ENCODE measurements around the gene LYZL4.

LYZL4 gene

GRCh38 chr3:42441791-42442190 lies 31.4 kb upstream of the LYZL4 start:
- peaks cover 32% of the 10 kb centered on the region for H3K4me1 ChIP-seq (ENCODE audit: control insufficient read depth, low read depth, low read length)
- no peak overlapping the region for H3K4me3 ChIP-seq (ENCODE audit: low read length)
- H3K27me3 ChIP-seq (ENCODE audit: control insufficient read depth, insufficient read depth, low read length) = no peaks in the 10 kb centered on the region
- no peak overlapping the region for H3K27ac ChIP-seq (ENCODE audit: low read length)
- H3K9me3 ChIP-seq (ENCODE audit: control insufficient read depth, low read depth, low read length) = no peaks in the 10 kb centered on the region
- H3K36me3 ChIP-seq (ENCODE audit: control insufficient read depth, low read depth, low read length) = no peaks in the 10 kb centered on the region
- H3K9ac ChIP-seq (ENCODE audit: low read length) = no peak overlapping the region

GRCh38 chr3:42440924-42441323 lies 30.5 kb upstream of the LYZL4 start:
- Histone ChIP-seq H3K9ac (ENCODE audit: low read length) (no peak overlapping the region), H3K27me3 (ENCODE audit: control insufficient read depth, insufficient read depth, low read length) (no peaks in the 10 kb centered on the region), H3K36me3 (ENCODE audit: control insufficient read depth, low read depth, low read length) (no peaks in the 10 kb centered on the region), H3K4me1 (ENCODE audit: control insufficient read depth, low read depth, low read length) (peaks cover 23% of the 10 kb centered on the region), H3K27ac (ENCODE audit: low read length) (no peak overlapping the region), H3K9me3 (ENCODE audit: control insufficient read depth, low read depth, low read length) (no peaks in the 10 kb centered on the region), H3K4me3 (ENCODE audit: low read length) (no peak overlapping the region)

GRCh38 chr3:42439261-42440115 lies 29.1 kb upstream of the LYZL4 start:
- Histone ChIP-seq H3K27me3 (ENCODE audit: control insufficient read depth, insufficient read depth, low read length) (no peaks in the 10 kb centered on the region), H3K9ac (ENCODE audit: low read length) (no peak overlapping the region), H3K9me3 (ENCODE audit: control insufficient read depth, low read depth, low read length) (no peaks in the 10 kb centered on the region), H3K4me1 (ENCODE audit: control insufficient read depth, low read depth, low read length) (peaks cover 23% of the 10 kb centered on the region), H3K4me3 (ENCODE audit: low read length) (no peak overlapping the region), H3K36me3 (ENCODE audit: control insufficient read depth, low read depth, low read length) (no peaks in the 10 kb centered on the region), H3K27ac (ENCODE audit: low read length) (no peak overlapping the region)

GRCh38 chr3:42438758-42439157 lies 28.3 kb upstream of the LYZL4 start:
- no peak overlapping the region for H3K4me3 ChIP-seq (ENCODE audit: low read length)
- peaks cover 23% of the 10 kb centered on the region for H3K4me1 ChIP-seq (ENCODE audit: control insufficient read depth, low read depth, low read length)
- no peak overlapping the region for H3K27ac ChIP-seq (ENCODE audit: low read length)
- no peaks in the 10 kb centered on the region for H3K36me3 ChIP-seq (ENCODE audit: control insufficient read depth, low read depth, low read length)
- no peak overlapping the region for H3K9ac ChIP-seq (ENCODE audit: low read length)
- no peaks in the 10 kb centered on the region for H3K27me3 ChIP-seq (ENCODE audit: control insufficient read depth, insufficient read depth, low read length)
- H3K9me3 ChIP-seq (ENCODE audit: control insufficient read depth, low read depth, low read length) = no peaks in the 10 kb centered on the region

- Histone ChIP-seq H3K36me3 (ENCODE audit: control insufficient read depth, low read depth, low read length) (no peaks in the 10 kb centered on the region), H3K4me3 (ENCODE audit: low read length) (no peak overlapping the region), H3K9ac (ENCODE audit: low read length) (no peak overlapping the region), H3K27ac (ENCODE audit: low read length) (no peak overlapping the region), H3K4me1 (ENCODE audit: control insufficient read depth, low read depth, low read length) (peaks cover 23% of the 10 kb centered on the region), H3K27me3 (ENCODE audit: control insufficient read depth, insufficient read depth, low read length) (no peaks in the 10 kb centered on the region), H3K9me3 (ENCODE audit: control insufficient read depth, low read depth, low read length) (no peaks in the 10 kb centered on the region)
Measured at GRCh38 chr3:42438193-42438592, 27.8 kb upstream of the LYZL4 start.

- H3K4me1 ChIP-seq (ENCODE audit: control insufficient read depth, low read depth, low read length) = peaks cover 9% of the 10 kb centered on the region
- H3K27me3 ChIP-seq (ENCODE audit: control insufficient read depth, insufficient read depth, low read length) = no peaks in the 10 kb centered on the region
- H3K9me3 ChIP-seq (ENCODE audit: control insufficient read depth, low read depth, low read length) = no peaks in the 10 kb centered on the region
- H3K27ac ChIP-seq (ENCODE audit: low read length) = no peak overlapping the region
- H3K4me3 ChIP-seq (ENCODE audit: low read length) = no peak overlapping the region
- no peak overlapping the region for H3K9ac ChIP-seq (ENCODE audit: low read length)
- no peaks in the 10 kb centered on the region for H3K36me3 ChIP-seq (ENCODE audit: control insufficient read depth, low read depth, low read length)
Measured at GRCh38 chr3:42434777-42435380, 24.5 kb upstream of the LYZL4 start.

- no peaks in the 10 kb centered on the region for H3K9me3 ChIP-seq (ENCODE audit: control insufficient read depth, low read depth, low read length)
- H3K4me1 ChIP-seq (ENCODE audit: control insufficient read depth, low read depth, low read length) = no peaks in the 10 kb centered on the region
- H3K4me3 ChIP-seq (ENCODE audit: low read length) = no peak overlapping the region
- no peaks in the 10 kb centered on the region for H3K36me3 ChIP-seq (ENCODE audit: control insufficient read depth, low read depth, low read length)
- no peaks in the 10 kb centered on the region for H3K27me3 ChIP-seq (ENCODE audit: control insufficient read depth, insufficient read depth, low read length)
- H3K27ac ChIP-seq (ENCODE audit: low read length) = no peak overlapping the region
- H3K9ac ChIP-seq (ENCODE audit: low read length) = no peak overlapping the region
Measured at GRCh38 chr3:42432485-42432884, 22.1 kb upstream of the LYZL4 start.

- H3K27ac ChIP-seq (ENCODE audit: low read length) = no peak overlapping the region
- H3K4me3 ChIP-seq (ENCODE audit: low read length) = no peak overlapping the region
- H3K9me3 ChIP-seq (ENCODE audit: control insufficient read depth, low read depth, low read length) = no peaks in the 10 kb centered on the region
- H3K27me3 ChIP-seq (ENCODE audit: control insufficient read depth, insufficient read depth, low read length) = no peaks in the 10 kb centered on the region
- no peaks in the 10 kb centered on the region for H3K4me1 ChIP-seq (ENCODE audit: control insufficient read depth, low read depth, low read length)
- H3K9ac ChIP-seq (ENCODE audit: low read length) = no peak overlapping the region
- H3K36me3 ChIP-seq (ENCODE audit: control insufficient read depth, low read depth, low read length) = no peaks in the 10 kb centered on the region
Measured at GRCh38 chr3:42430781-42431532, 20.5 kb upstream of the LYZL4 start.

GRCh38 chr3:42428830-42429229 lies 18.4 kb upstream of the LYZL4 start:
- no peak overlapping the region for H3K4me3 ChIP-seq (ENCODE audit: low read length)
- H3K9me3 ChIP-seq (ENCODE audit: control insufficient read depth, low read depth, low read length) = no peaks in the 10 kb centered on the region
- H3K36me3 ChIP-seq (ENCODE audit: control insufficient read depth, low read depth, low read length) = no peaks in the 10 kb centered on the region
- H3K4me1 ChIP-seq (ENCODE audit: control insufficient read depth, low read depth, low read length) = no peaks in the 10 kb centered on the region
- no peak overlapping the region for H3K27ac ChIP-seq (ENCODE audit: low read length)
- no peaks in the 10 kb centered on the region for H3K27me3 ChIP-seq (ENCODE audit: control insufficient read depth, insufficient read depth, low read length)
- no peak overlapping the region for H3K9ac ChIP-seq (ENCODE audit: low read length)

- H3K27ac ChIP-seq (ENCODE audit: low read length) = no peak overlapping the region
- H3K4me3 ChIP-seq (ENCODE audit: low read length) = no peak overlapping the region
- H3K36me3 ChIP-seq (ENCODE audit: control insufficient read depth, low read depth, low read length) = no peaks in the 10 kb centered on the region
- H3K4me1 ChIP-seq (ENCODE audit: control insufficient read depth, low read depth, low read length) = no peaks in the 10 kb centered on the region
- H3K27me3 ChIP-seq (ENCODE audit: control insufficient read depth, insufficient read depth, low read length) = no peaks in the 10 kb centered on the region
- no peaks in the 10 kb centered on the region for H3K9me3 ChIP-seq (ENCODE audit: control insufficient read depth, low read depth, low read length)
- H3K9ac ChIP-seq (ENCODE audit: low read length) = no peak overlapping the region
Measured at GRCh38 chr3:42425736-42426407, 15.5 kb upstream of the LYZL4 start.

GRCh38 chr3:42424911-42425310 lies 14.5 kb upstream of the LYZL4 start:
- Histone ChIP-seq H3K27me3 (ENCODE audit: control insufficient read depth, insufficient read depth, low read length) (no peaks in the 10 kb centered on the region), H3K4me1 (ENCODE audit: control insufficient read depth, low read depth, low read length) (no peaks in the 10 kb centered on the region), H3K27ac (ENCODE audit: low read length) (no peak overlapping the region), H3K9ac (ENCODE audit: low read length) (no peak overlapping the region), H3K36me3 (ENCODE audit: control insufficient read depth, low read depth, low read length) (no peaks in the 10 kb centered on the region), H3K4me3 (ENCODE audit: low read length) (no peak overlapping the region), H3K9me3 (ENCODE audit: control insufficient read depth, low read depth, low read length) (no peaks in the 10 kb centered on the region)

Measured in iPS-18a (cell line).